OCI-LY7 (cell line): ENCODE data around the gene ATP6V1E1. TPM values are rescaled to one million over a fixed set of nuclear protein-coding genes. Genes with fewer than 3 reads are reported as not detected.

ENCODE experiments used
- Bru-seq: library from RNA; stranded (reverse); fragments of 400-500 nt; gene quantifications from one replicate; lab custom pipeline; 2021; lab: Mats Ljungman, UMichigan
- BruChase-seq, 2 experiments: library from RNA; stranded (reverse); fragments of 400-500 nt; gene quantifications; one replicate each; lab custom pipeline; 2021; lab: Mats Ljungman, UMichigan
- BruUV-seq: library from RNA; stranded (reverse); fragments of 400-500 nt; replicated peaks from 2 replicates; lab custom pipeline; 2021; lab: Mats Ljungman, UMichigan
- CTCF ChIA-PET: fragments of 300-600 bp; sonication (Branson Sonifier 250); formaldehyde crosslinking; loops from one replicate; lab custom pipeline; 2022; ENCODE audit warnings: antibody characterized with exemption; ENCODE audit not compliant: unreplicated experiment; lab: Charles Lee
- POLR2A ChIA-PET: fragments of 300-600 bp; sonication (Branson Sonifier 250); formaldehyde crosslinking; loops from one replicate; lab custom pipeline; 2022; ENCODE audit warnings: antibody characterized with exemption; lab: Charles Lee
- DNase-seq: peaks from one replicate; pipeline ENCODE4 v3.0.0-alpha.2; 2015; ENCODE audit warnings: low spot score
- H2AFZ ChIP-seq: fragments of 200-600 bp; sonication (generic), shearing (Covaris generic); 2 replicates; pipeline ENCODE4 v1.6.1; 2014; ENCODE audit warnings: mild to moderate bottlenecking, antibody characterized with exemption, low read length, moderate library complexity
- H3K27ac ChIP-seq: fragments of 200-600 bp; sonication (generic); 2 replicates; pipeline ENCODE4 v1.5.1; 2014; ENCODE audit warnings: mixed run types, low read depth, mild to moderate bottlenecking, moderate library complexity, low read length, inconsistent platforms; ENCODE audit not compliant: poor library complexity, severe bottlenecking
- H3K36me3 ChIP-seq: fragments of 200-600 bp; sonication (generic); 2 replicates; pipeline ENCODE4 v1.6.1; 2014; ENCODE audit warnings: mild to moderate bottlenecking, antibody characterized with exemption, low read length, moderate library complexity, mixed read lengths; ENCODE audit not compliant: insufficient read depth
- H3K4me1 ChIP-seq: fragments of 200-600 bp; sonication (generic); 2 replicates; pipeline ENCODE4 v1.5.1; 2014; ENCODE audit warnings: mild to moderate bottlenecking, low read length; ENCODE audit not compliant: insufficient read depth, poor library complexity, severe bottlenecking
- H3K4me2 ChIP-seq: fragments of 200-600 bp; sonication (generic); 2 replicates; pipeline ENCODE4 v1.6.1; 2014; ENCODE audit warnings: mild to moderate bottlenecking, low read length
- H3K4me3 ChIP-seq: fragments of 200-600 bp; sonication (generic); 2 replicates; pipeline ENCODE4 v1.5.1; 2014; ENCODE audit warnings: mild to moderate bottlenecking, low read depth, low read length; ENCODE audit not compliant: poor library complexity, severe bottlenecking
- H3K79me2 ChIP-seq: fragments of 200-600 bp; sonication (generic); 2 replicates; pipeline ENCODE4 v1.6.1; 2016; ENCODE audit warnings: low read depth, mild to moderate bottlenecking, low read length, moderate library complexity, mixed read lengths; ENCODE audit not compliant: insufficient read depth
- H3K9me2 ChIP-seq: fragments of 200-600 bp; sonication (generic); 2 replicates; pipeline ENCODE4 v1.6.1; 2016; ENCODE audit warnings: mild to moderate bottlenecking, low read length, mixed read lengths; ENCODE audit not compliant: insufficient read depth
- H3K9me3 ChIP-seq: fragments of 200-600 bp; sonication (generic); 2 replicates; pipeline ENCODE4 v1.6.1; 2014; ENCODE audit warnings: mild to moderate bottlenecking, mixed run types, low read length, mixed read lengths
- H4K20me1 ChIP-seq: fragments of 200-600 bp; sonication (generic); 2 replicates; pipeline ENCODE4 v1.6.1; 2014; ENCODE audit warnings: mild to moderate bottlenecking, antibody characterized with exemption, low read length, moderate library complexity, mixed read lengths; ENCODE audit not compliant: insufficient read depth
- EZH2phosphoT487 ChIP-seq: fragments of 200-600 bp; sonication (generic); IDR thresholded peaks from 2 replicates; pipeline ENCODE4 v1.6.1; 2018; ENCODE audit warnings: low read depth, borderline replicate concordance, mild to moderate bottlenecking, mixed run types, antibody characterized with exemption, low read length, moderate library complexity, mixed read lengths
- intact Hi-C: fragments of 100-400 bp; cut with micrococcal nuclease; formaldehyde crosslinking; loops from one replicate; pipeline ENCODE4 v1.10.0; 2022; ENCODE audit not compliant: unreplicated experiment
- long read RNA-seq: library from polyadenylated mRNA; stranded (forward); transcript quantifications from one replicate; pipeline ENCODE4 v2.0.0, GENCODE V29; 2022
- total RNA-seq, 2 experiments: library from RNA; depleted of rRNA in 1 of 2; stranded (reverse); fragments of >200 nt in 1 of 2; shearing (Covaris generic) in 1 of 2; gene quantifications; 2 replicates each; pipeline ENCODE4 v1.2.3, GENCODE V29; 2014 to 2022
- TF ChIP-seq, protein P1 (sequence below): fragments of 200-600 bp; sonication (generic); conservative IDR thresholded peaks from 2 replicates; pipeline ENCODE4 v1.5.1; 2014; ENCODE audit warnings: mild to moderate bottlenecking, antibody characterized with exemption, low read length, moderate library complexity, mixed read lengths

ATP6V1E1 gene
- total RNA-seq (2014; rRNA removed; shearing (Covaris generic)) (82.2 and 86.5 TPM in 2 replicates), total RNA-seq (2022) (100 and 108 TPM in 2 replicates), Bru-seq, nascent RNA (percentile 74 among the genes with signal in this experiment), BruChase-seq, experiment 1, labeled RNA remaining after a 6-hour chase (percentile 70 among the genes with signal in this experiment), BruChase-seq, experiment 2, labeled RNA remaining after a 2-hour chase (percentile 68 among the genes with signal in this experiment)
- long read RNA-seq, transcript ATP6V1E1-206 (2 exons, 832 nt): minor isoform, 30 of 115 reads
- long read RNA-seq, transcript ATP6V1E1-201 (9 exons, 1,402 nt): major isoform, 68 of 115 reads
- long read RNA-seq, partial matches to known transcripts: 0 of 115 reads
- long read RNA-seq, other reads (novel, unspliced or antisense): 14 of 115 reads

DNA sequence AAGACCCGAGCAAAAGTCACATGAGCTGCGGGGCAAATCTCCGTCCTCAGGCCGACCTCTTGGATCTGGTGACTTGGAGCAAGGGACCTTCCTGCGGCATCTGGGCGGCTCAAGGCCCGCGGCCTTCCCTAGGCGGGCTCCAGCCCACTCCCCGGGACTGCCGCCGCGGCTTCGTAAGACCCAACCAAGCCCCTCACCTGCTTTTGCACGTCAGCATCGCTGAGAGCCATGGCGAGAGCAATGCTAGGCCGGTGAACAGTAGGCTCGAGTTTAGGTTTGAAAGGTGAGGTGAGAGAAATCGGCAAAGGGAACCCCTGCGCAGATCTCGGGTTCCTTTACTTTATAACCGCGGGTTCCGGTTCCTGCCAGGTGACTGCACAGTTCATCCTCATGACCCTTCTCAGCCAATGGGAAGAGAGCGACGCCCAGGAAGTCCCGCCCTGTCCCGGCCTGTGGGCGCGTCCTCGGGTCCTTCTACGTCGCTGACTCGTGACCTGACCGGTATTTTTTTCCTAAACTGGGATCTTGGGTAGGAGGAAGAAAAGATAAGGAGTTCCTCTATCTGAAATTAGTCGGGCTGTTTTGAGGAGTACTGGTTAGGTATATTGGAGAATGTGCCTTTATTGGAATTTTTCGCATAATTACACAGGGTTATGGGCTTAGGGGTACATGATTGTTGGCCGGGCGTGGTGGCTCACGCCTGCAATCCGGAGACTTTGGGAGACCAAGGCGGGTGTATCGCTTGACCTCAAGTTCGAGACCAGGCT lies at the start of gene ATP6V1E1:
Gene ATP6V1E1, minus strand, starts transcription at position 344 of the 767 bp plus-strand sequence. Its CDS starts 114 bp downstream, at position 230.
- Histone ChIP-seq H3K4me2 (peak within 1 kb of the TSS; percentile 92), H3K79me2 (peaks cover 53% of the 10 kb centered on the region), H2AFZ (peak within 1 kb of the TSS; percentile 83), H3K9me3 (no peaks in the 10 kb centered on the region), H3K9me2 (no peaks in the 10 kb centered on the region), H4K20me1 (no peaks in the 10 kb centered on the region; the same call in 1 of the 2 replicates), H3K4me3 (peak within 1 kb of the TSS; percentile 98), H3K27ac (peak within 1 kb of the TSS; percentile 57), H3K36me3 (peaks cover 25% of the 10 kb centered on the region), H3K4me1 (peaks cover 16% of the 10 kb centered on the region)
- intact Hi-C loops: loop anchor here (2.0 kb wide), 1 partner anchor 34 kb away; no protein-coding TSS in a partner anchor
- DNase-seq: peak; percentile 95
- ChIA-PET POLR2A (no interaction called here), CTCF (no interaction called here)
- no peak for TF ChIP-seq EZH2phosphoT487
- TF ChIP-seq, protein P1, sequence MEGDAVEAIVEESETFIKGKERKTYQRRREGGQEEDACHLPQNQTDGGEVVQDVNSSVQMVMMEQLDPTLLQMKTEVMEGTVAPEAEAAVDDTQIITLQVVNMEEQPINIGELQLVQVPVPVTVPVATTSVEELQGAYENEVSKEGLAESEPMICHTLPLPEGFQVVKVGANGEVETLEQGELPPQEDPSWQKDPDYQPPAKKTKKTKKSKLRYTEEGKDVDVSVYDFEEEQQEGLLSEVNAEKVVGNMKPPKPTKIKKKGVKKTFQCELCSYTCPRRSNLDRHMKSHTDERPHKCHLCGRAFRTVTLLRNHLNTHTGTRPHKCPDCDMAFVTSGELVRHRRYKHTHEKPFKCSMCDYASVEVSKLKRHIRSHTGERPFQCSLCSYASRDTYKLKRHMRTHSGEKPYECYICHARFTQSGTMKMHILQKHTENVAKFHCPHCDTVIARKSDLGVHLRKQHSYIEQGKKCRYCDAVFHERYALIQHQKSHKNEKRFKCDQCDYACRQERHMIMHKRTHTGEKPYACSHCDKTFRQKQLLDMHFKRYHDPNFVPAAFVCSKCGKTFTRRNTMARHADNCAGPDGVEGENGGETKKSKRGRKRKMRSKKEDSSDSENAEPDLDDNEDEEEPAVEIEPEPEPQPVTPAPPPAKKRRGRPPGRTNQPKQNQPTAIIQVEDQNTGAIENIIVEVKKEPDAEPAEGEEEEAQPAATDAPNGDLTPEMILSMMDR: no peak
- BruUV-seq: no TSS peak

DNA sequence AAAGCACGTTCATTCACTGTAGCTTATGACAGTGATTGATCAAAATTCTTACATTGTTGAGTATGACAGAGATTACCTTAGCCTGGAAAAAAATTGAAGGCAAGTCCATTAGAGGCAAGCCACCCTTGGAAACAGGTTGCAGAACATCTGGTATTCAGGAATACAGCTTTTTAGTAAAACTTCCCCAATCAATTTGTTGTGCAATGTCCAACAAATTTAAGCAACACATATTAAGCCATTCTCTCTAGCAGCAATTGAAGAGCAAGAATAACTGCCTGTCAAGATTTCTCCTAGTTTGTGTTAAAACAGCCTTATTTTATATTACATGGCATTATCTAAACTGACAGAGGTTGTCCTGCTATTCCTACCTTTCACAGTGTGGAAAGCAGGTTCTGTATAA lies 47.0 kb upstream of the ATP6V1E1 start:
- intact Hi-C loops: no loop called here
- H3K4me3 ChIP-seq: no peak overlapping the region
- H3K4me1 ChIP-seq: peaks cover 7% of the 10 kb centered on the region
- H3K9me2 ChIP-seq: no peaks in the 10 kb centered on the region
- TF ChIP-seq, protein P1: no peak
- no peak for TF ChIP-seq EZH2phosphoT487
- H3K4me2 ChIP-seq: no peak overlapping the region
- peaks cover 12% of the 10 kb centered on the region for H3K36me3 ChIP-seq
- no peak overlapping the region for H2AFZ ChIP-seq
- no peaks in the 10 kb centered on the region for H3K9me3 ChIP-seq
- no peaks in the 10 kb centered on the region for H4K20me1 ChIP-seq
- ChIA-PET CTCF (no interaction called here), POLR2A (interaction anchor here (0.6 to 1.1 kb wide), 4 partner anchors 34 to 179 kb away, joined by 3 to 4 read pairs (median 4); no protein-coding TSS in a partner anchor)
- no peak for DNase-seq
- H3K79me2 ChIP-seq: peaks cover 4% of the 10 kb centered on the region; the same call in 1 of the 2 replicates
- no peak overlapping the region for H3K27ac ChIP-seq
- TSS peak; percentile 49 for BruUV-seq
